Stimulated activated CD4-positive, alpha-beta T cell treated with anti-CD3 and anti-CD28 coated beads, TNF-alpha, amount 100 ng/mL, for 4 hours (primary cell): ENCODE measurements around the gene ZSCAN22.
A peak's percentile ranks its signal among the peaks of the same experiment; 100 is the strongest.
"Not testable (repeated sequence)": the region's sequence is repeated elsewhere in the genome, so short reads cannot be mapped to it uniquely, and the experiment has no call there.

ENCODE experiments used
- DNase-seq, 3 experiments: peaks; one replicate each; pipeline ENCODE4 v3.0.0-alpha.2; 2020; ENCODE audit warnings: low read depth in 3 of 3

ZSCAN22 gene

DNA sequence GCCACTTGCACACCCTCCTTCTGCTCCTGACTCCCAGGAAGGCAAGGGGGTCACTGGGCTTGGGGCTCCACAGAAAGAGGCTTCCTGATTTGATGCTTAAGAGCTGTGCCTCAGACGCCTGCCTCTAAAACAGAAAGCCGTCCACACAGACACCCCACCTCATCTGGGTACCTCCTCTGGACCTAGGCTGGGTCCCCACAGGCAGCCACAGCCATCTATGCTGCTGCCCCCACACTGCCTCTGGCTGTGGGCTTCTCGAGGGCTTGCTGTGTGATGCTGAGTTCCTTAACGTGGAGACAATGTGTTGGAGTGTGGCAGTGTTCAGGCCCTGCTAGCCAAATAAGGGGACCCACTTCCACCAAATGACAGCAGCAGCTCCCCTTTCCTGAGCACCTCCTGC is 8.5 kb upstream of the ZSCAN22 start:
- DNase-seq: no peak

DNA sequence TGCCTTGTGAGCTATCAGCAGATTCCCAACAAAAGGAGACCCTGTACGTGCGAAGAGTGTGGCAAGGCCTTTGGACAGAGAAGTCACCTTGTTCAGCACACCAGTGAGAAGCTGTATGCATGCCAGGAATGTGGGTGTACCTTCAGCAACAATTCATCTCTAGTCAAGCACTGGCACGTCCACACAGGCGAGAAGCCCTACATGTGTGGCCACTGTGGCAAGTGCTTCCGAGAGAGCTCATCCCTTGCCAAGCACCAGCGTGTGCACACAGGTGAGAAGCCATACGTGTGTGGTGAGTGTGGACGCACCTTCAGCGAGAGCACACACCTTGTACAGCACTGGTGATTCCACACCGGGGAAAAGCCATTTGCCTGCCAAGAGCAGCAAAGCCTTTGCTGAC is 7.6 kb upstream of the ZSCAN22 start:
- no peak for DNase-seq

GRCh38 chr19:58325311-58326022 is 1.3 kb upstream of the ZSCAN22 start:
- DNase-seq: no peak

DNA sequence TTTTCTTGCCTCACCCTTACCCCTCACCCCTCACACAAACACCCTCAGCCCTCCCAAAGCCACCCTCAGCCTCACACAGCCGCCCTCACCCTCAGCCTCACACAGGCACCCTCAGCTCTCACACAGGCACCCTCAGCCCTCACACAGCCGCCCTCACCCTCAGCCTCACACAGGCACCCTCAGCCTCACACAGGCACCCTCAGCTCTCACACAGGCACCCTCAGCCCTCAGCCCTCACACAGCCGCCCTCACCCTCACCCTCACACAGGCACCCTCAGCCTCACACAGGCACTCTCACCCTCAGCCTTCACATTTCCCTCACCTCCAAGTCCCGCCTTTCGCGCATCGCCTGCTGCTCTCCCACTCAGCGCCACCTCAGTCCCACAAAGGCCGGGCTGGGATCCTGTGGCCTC is 287 bp upstream of the ZSCAN22 start:
- DNase-seq: no peak

GRCh38 chr19:58328999-58329398 is 2.2 kb downstream of the ZSCAN22 start:
- DNase-seq: no peak

- DNase-seq: no peak
Measured at GRCh38 chr19:58330458-58330857, 3.7 kb downstream of the ZSCAN22 start.

DNA sequence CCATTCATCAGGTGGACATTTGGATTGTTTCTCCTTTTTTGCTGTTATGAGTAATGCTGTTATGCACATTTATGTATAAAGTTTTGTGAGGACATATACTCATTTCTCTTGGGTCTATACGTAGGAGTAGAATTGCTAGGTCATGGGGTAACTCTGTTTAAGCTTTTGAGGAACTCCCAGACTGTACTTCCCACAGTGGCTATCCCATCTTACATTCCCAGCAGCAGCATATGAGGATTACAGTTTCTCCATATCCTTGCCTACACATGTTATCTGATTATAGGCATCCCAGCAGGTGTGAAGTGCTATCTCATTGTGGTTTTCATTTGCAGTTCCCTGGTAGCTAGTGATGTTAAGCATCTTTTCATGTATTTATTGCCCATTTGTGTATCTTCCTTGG is 5.9 kb downstream of the ZSCAN22 start:
- DNase-seq: no peak

DNA sequence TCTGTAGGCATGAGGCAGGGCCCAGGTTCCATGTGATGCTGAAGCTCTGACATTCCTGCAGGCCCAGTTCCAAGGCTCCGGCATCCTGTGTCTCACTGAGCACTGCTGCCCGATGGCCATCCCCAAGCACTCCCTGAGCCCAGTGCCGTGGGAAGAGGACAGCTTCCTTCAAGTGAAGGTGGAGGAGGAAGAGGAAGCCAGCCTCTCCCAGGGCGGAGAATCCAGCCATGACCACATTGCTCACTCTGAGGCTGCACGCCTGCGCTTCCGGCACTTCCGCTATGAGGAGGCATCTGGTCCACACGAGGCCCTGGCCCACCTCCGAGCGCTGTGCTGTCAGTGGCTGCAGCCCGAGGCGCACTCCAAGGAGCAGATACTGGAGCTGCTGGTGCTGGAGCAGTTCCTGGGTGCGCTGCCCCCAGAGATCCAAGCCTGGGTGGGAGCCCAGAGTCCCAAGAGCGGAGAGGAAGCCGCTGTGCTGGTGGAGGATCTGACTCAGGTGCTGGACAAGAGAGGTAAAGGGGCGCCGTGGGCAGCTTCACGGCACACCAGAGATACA is 8.0 kb downstream of the ZSCAN22 start:
- DNase-seq: no peak

DNA sequence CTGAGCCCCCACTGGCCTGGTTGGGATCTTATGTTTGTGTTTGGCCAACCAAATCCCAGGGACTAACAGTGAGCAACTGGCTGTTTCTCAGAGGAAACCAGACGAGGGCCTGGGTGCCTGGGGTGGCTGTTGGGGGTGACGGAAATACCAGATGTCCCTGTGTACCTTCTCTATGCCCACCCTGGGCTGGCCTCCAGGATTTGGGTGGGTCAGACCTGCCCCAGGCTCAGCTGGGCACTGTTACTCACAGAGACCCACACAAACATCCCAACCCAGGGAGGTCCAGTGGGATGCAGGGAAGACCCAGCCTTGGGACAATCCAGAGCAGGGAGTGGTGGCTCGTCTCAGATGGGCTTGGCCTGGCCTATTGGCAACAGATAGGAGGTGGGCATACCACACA is 8.8 kb downstream of the ZSCAN22 start:
- DNase-seq: no peak

DNA sequence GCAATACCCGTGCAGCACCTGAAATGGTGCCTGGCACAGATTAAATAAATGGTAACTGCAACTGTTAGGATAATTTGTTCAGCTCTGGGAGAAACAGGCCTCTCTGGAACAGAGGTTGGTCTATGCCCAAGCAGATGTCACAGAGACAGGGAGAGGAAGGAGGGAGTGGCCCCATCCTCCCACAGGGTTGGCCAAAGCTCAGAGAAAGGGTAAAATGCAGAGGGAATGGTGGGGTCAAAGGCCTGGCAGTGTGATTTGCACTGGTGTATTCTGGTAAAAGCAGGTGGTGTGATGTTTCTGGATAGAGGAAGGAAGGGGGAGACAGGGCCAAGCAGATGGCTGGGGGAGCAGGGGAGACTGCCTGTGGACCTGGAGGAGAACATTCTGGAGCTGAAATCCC is 9.4 kb downstream of the ZSCAN22 start:
- DNase-seq: no peak

GRCh38 chr19:58336820-58337219 is 10.0 kb downstream of the ZSCAN22 start:
- no peak for DNase-seq

DNA sequence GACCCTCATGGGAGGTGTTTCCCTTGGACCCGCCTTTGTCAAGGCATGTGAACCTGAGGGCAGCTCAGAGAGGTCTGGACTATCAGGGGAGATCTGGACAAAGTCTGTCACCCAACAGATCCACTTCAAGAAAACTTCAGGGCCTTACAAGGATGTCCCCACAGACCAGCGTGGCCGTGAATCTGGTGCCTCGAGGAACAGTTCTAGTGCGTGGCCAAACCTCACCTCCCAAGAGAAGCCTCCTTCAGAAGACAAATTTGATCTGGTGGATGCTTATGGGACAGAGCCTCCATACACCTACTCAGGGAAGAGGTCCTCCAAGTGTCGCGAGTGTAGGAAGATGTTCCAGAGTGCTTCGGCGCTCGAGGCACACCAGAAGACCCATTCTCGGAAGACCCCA is 11.5 kb downstream of the ZSCAN22 start:
- DNase-seq: no peak

DNA sequence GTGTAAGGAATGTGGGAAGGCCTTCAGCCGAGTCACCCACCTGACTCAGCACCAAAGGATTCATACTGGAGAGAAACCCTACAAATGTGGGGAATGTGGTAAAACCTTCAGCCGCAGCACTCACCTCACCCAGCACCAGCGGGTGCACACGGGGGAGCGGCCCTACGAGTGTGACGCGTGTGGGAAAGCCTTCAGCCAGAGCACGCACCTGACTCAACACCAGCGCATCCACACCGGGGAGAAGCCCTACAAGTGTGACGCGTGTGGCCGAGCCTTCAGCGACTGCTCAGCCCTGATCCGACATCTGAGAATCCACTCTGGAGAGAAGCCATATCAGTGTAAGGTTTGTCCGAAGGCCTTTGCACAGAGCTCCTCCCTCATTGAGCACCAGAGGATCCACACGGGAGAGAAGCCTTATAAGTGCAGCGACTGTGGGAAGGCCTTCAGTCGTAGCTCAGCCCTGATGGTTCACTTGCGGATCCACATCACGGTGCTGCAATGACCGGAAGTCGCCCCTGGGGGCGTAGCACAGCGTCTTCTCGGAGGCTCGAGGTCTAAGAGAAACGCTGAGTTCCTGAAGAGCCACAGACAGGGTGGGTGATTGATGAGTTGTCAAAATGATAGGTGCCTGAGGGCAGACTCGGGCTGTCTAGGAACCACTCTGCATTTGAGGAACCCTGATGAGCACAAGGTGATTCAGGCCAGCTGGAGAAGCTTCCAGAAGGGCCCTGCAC is 12.2 kb downstream of the ZSCAN22 start:
- DNase-seq: no peak

DNA sequence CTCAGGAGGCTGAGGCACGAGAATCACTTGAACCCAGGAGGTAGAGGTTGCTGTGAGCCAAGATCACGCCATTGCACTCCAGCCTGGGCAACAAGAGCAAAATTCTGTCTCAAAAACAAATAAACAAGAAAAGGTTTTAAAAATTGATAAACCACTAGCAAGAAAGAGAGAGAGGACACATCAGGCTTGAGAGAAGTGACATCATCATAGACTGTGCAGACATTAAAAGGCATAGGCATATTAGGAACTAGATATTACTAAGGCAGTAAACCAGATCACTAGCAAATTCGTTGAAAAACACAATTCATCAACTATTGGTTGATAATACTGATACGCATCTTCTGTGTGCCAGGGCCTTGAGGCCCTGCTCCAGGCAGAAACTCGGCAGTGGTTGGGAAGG is 18.8 kb downstream of the ZSCAN22 start:
- no peak for DNase-seq

GRCh38 chr19:58346961-58347929 is 20.5 kb downstream of the ZSCAN22 start:
- DNase-seq: peak; percentile 35 to 47 (median 37)

GRCh38 chr19:58348080-58348479 is 21.3 kb downstream of the ZSCAN22 start:
- not testable (repeated sequence) for DNase-seq

GRCh38 chr19:58349590-58349989 is 22.8 kb downstream of the ZSCAN22 start:
- no peak for DNase-seq

- no peak for DNase-seq
Measured at GRCh38 chr19:58350001-58350861, 23.4 kb downstream of the ZSCAN22 start.

GRCh38 chr19:58350871-58351557 is 24.2 kb downstream of the ZSCAN22 start:
- DNase-seq: no peak

GRCh38 chr19:58351558-58351878 is 24.7 kb downstream of the ZSCAN22 start:
- no peak for DNase-seq
